ENCODE measurements around the gene LGALS9. TPM values are rescaled to one million over a fixed set of nuclear protein-coding genes. Genes with fewer than 3 reads are reported as not detected.
A peak's percentile ranks its signal among the peaks of the same experiment; 100 is the strongest.

The LGALS9 gene
- total RNA-seq, 1 experiment from 2014 or later: 3.0 TPM

GRCh38 chr17:27657620-27658019 is 26.6 kb downstream of the LGALS9 start:
- Mint-ChIP-seq H3K9me3 (ENCODE audit: unreplicated experiment) (no peaks in the 10 kb centered on the region), H3K27ac (ENCODE audit: unreplicated experiment) (no peak overlapping the region), H3K27me3 (ENCODE audit: insufficient read depth, unreplicated experiment) (peaks cover 10% of the 10 kb centered on the region), H3K36me3 (ENCODE audit: insufficient read depth, unreplicated experiment) (no peaks in the 10 kb centered on the region), H3K4me3 (ENCODE audit: unreplicated experiment) (no peak overlapping the region), H3K4me1 (ENCODE audit: low read depth, unreplicated experiment) (peaks cover 8% of the 10 kb centered on the region)
- peak; percentile 68 to 73 for DNase-seq
- H3K27me3 ChIP-seq (replicated peaks; ENCODE audit: control insufficient read depth, insufficient read depth, low read length): 0 out of 2 replicates have a peak, but pooled peaks cover 2% of the 10 kb centered on the region
- H3K4me3 ChIP-seq (ENCODE audit: low read depth, low read length): no peak overlapping the region
- intact Hi-C loops (cut with micrococcal nuclease; ENCODE audit: unreplicated experiment): loop anchor here (2.0 kb wide), 1 partner anchor 19 kb away; no protein-coding TSS in a partner anchor
- no peaks in the 10 kb centered on the region for H3K9me3 ChIP-seq
- TF ChIP-seq CTCF (IDR thresholded peaks at IDR 0.05; ENCODE audit: insufficient read depth in 1 of 2, low read depth in 1 of 2, low read length in 1 of 2, severe bottlenecking in 1 of 2, unreplicated experiment in 1 of 2): no peak
- BruUV-seq (replicated peaks): no TSS peak
- CTCF ChIA-PET: interaction anchor here (1.0 to 4.8 kb wide), 4 partner anchors 48 to 223 kb away, joined by 3 to 167 read pairs (median 6); no protein-coding TSS in a partner anchor
- POLR2A ChIA-PET: no interaction called here
- H3K4me1 ChIP-seq: no peaks in the 10 kb centered on the region
- no peaks in the 10 kb centered on the region for H3K36me3 ChIP-seq (ENCODE audit: control insufficient read depth, insufficient read depth, low read length)

GRCh38 chr17:27659683-27660082 is 28.7 kb downstream of the LGALS9 start:
- intact Hi-C loops (cut with micrococcal nuclease; ENCODE audit: unreplicated experiment): no loop called here
- POLR2A ChIA-PET: no interaction called here
- no peaks in the 10 kb centered on the region for H3K36me3 Mint-ChIP-seq (ENCODE audit: insufficient read depth, unreplicated experiment)
- H3K36me3 ChIP-seq (ENCODE audit: control insufficient read depth, insufficient read depth, low read length): no peaks in the 10 kb centered on the region
- H3K4me1 Mint-ChIP-seq (ENCODE audit: low read depth, unreplicated experiment): peaks cover 3% of the 10 kb centered on the region
- BruUV-seq (replicated peaks): no TSS peak
- CTCF ChIA-PET: no interaction called here
- H3K27me3 Mint-ChIP-seq (ENCODE audit: insufficient read depth, unreplicated experiment): peaks cover 10% of the 10 kb centered on the region
- H3K4me1 ChIP-seq: no peaks in the 10 kb centered on the region
- no peaks in the 10 kb centered on the region for H3K9me3 ChIP-seq
- no peak for TF ChIP-seq CTCF (IDR thresholded peaks at IDR 0.05; ENCODE audit: insufficient read depth in 1 of 2, low read depth in 1 of 2, low read length in 1 of 2, severe bottlenecking in 1 of 2, unreplicated experiment in 1 of 2)
- 0 out of 2 replicates have a peak, but pooled peaks cover 2% of the 10 kb centered on the region for H3K27me3 ChIP-seq (replicated peaks; ENCODE audit: control insufficient read depth, insufficient read depth, low read length)
- no peak overlapping the region for H3K4me3 Mint-ChIP-seq (ENCODE audit: unreplicated experiment)
- H3K4me3 ChIP-seq (ENCODE audit: low read depth, low read length): no peak overlapping the region
- no peaks in the 10 kb centered on the region for H3K9me3 Mint-ChIP-seq (ENCODE audit: unreplicated experiment)
- peak in 1 of 2 experiments; percentile 26 for DNase-seq
- H3K27ac Mint-ChIP-seq (ENCODE audit: unreplicated experiment): no peak overlapping the region

- POLR2A ChIA-PET: no interaction called here
- DNase-seq: no peak
- Mint-ChIP-seq H3K36me3 (ENCODE audit: insufficient read depth, unreplicated experiment) (no peaks in the 10 kb centered on the region), H3K4me3 (ENCODE audit: unreplicated experiment) (no peak overlapping the region), H3K27me3 (ENCODE audit: insufficient read depth, unreplicated experiment) (peaks cover 10% of the 10 kb centered on the region), H3K9me3 (ENCODE audit: unreplicated experiment) (no peaks in the 10 kb centered on the region), H3K27ac (ENCODE audit: unreplicated experiment) (no peak overlapping the region), H3K4me1 (ENCODE audit: low read depth, unreplicated experiment) (no peaks in the 10 kb centered on the region)
- Histone ChIP-seq H3K9me3 (no peaks in the 10 kb centered on the region), H3K27me3 (replicated peaks; ENCODE audit: control insufficient read depth, insufficient read depth, low read length) (0 out of 2 replicates have a peak, but pooled peaks cover 2% of the 10 kb centered on the region), H3K36me3 (ENCODE audit: control insufficient read depth, insufficient read depth, low read length) (no peaks in the 10 kb centered on the region), H3K4me3 (ENCODE audit: low read depth, low read length) (no peak overlapping the region), H3K4me1 (no peaks in the 10 kb centered on the region)
- no peak for TF ChIP-seq CTCF (IDR thresholded peaks at IDR 0.05; ENCODE audit: insufficient read depth in 1 of 2, low read depth in 1 of 2, low read length in 1 of 2, severe bottlenecking in 1 of 2, unreplicated experiment in 1 of 2)
- CTCF ChIA-PET: no interaction called here
- intact Hi-C loops (cut with micrococcal nuclease; ENCODE audit: unreplicated experiment): no loop called here
- BruUV-seq (replicated peaks): no TSS peak
Measured at GRCh38 chr17:27660436-27660835, 29.4 kb downstream of the LGALS9 start.

All from Caco-2 (cell line).